ENCODE measurements around the gene KRT32.

GRCh38 chr17:41503202-41503601, 36.0 kb upstream of the KRT32 start:
- no peak for TF ChIP-seq CTCF (IDR thresholded peaks at IDR 0.05)
- TF ChIP-seq EZH2 (IDR thresholded peaks at IDR 0.05): no peak
